Hepatic stellate cell (primary cell): ENCODE measurements around the gene ASTL.

ENCODE experiments used
- DNase-seq: peaks from one replicate; pipeline ENCODE4 v3.0.0; 2011; ENCODE audit warnings: low spot score

Gene ASTL

DNA sequence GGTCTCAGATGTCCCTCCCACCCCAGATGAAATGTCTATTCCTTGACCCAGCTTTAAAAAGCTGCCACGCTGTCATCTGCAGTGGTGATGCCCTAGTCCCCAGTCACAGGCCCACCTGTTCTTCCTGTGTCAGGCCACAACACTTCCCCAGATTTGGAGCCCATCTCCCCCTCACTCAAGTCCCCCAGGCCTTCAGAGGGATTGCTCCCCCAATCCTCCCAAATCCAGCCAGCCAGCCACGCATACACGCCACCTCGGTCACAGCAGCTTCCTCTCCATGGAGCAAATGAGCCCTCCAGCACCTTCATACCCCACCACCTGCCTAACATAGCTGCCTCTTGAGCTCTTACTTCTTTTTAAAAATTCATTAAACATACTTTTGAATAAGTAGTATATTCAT lies 7.8 kb downstream of the ASTL start:
- DNase-seq = no peak

DNA sequence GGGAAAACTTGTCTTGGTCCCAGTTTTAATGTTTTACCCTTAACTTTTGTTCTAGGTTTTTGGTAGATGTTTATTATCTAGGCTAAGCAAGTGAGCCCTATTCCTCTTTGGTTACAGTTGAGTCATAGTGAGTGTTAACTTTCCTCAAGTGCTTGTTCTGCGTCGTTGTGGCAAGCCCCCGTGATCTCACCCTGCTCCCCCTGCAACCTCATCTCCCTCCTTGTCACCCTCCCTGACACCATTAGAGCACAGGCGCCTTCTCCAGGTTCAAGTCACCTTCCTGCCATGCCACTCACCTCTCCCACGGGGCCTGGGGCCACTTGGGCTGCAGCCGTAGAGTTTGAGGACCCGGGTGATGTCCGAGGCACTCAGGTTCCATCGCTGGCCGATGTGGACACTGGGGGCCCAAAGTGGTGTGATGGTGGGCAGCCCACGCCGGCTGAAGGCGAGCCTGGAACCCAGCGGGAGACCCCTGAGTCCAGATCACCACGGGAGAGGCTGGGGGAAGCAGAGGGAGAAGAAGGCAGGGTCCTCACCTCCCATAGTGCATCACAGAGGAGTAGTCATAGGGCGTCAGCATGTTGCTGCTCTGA lies 8.7 kb downstream of the ASTL start:
- DNase-seq = no peak

DNA sequence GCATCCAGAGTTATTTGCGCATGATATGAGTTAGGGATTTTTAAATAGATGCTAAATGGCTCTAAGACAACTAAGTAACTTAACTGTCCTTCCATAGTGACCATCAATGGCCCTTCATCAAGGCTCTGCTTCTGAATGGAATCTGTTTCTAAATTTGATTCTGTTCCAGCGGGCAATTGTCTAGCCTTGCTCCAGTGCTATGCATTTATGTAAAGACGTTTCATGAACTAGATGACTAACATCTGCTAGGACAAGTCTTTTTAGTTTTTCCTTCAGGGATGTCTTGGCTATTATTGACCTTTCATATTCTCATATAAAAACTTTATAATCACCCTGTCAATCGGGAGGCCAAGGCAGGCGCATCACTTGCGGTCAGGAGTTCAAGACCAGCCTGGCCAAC lies 9.8 kb downstream of the ASTL start:
- DNase-seq = no peak

- no peak for DNase-seq
These were observed 13.7 kb downstream of the ASTL start for GRCh38 chr2:96124406-96125265.

- no peak for DNase-seq
These were observed 14.4 kb downstream of the ASTL start for GRCh38 chr2:96123936-96124335.

GRCh38 chr2:96123290-96123689 lies 15.0 kb downstream of the ASTL start:
- DNase-seq = no peak

GRCh38 chr2:96122391-96122790 lies 15.9 kb downstream of the ASTL start:
- no peak for DNase-seq

GRCh38 chr2:96121414-96121813 lies 16.9 kb downstream of the ASTL start:
- no peak for DNase-seq

DNA sequence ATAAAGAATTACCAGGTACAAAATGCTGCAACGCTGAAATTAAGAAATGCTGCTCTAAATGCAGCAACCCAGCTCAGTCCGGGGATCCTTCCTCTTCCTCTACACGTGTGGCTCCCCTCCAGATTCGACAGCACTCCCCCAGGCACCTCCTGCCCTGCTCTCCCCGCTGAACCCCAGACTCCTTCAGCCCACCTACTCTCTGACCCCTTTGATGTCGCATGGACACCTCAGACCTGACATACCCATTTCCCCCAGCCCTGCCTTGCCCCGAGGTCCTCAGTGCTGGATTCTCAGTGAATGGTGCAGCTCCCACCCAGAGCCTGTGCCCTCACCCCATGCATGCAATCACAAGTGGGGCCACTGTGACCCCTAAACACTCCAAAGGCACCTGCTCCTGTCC lies 17.3 kb downstream of the ASTL start:
- DNase-seq = no peak

- no peak for DNase-seq
These were observed 18.1 kb downstream of the ASTL start for GRCh38 chr2:96120091-96120720.

DNA sequence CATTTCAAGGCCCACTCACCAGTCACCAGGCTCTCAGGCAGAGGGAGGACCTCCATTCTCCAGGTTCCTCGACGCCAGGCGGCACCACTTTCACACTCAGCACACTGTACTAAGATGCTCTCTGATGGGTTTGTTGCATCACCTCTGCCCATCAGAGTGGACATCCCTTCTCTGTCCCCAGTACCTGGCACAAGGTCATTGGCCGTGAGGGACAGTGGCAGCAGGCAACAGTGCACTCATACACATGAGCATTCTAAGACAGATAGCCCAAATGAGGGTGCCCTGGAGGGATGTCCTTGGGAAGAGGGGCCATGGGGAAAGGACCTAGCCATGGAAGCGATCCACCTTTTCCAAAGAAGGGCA lies 18.9 kb downstream of the ASTL start:
- no peak for DNase-seq

GRCh38 chr2:96118698-96119388 lies 19.5 kb downstream of the ASTL start:
- no peak for DNase-seq

DNA sequence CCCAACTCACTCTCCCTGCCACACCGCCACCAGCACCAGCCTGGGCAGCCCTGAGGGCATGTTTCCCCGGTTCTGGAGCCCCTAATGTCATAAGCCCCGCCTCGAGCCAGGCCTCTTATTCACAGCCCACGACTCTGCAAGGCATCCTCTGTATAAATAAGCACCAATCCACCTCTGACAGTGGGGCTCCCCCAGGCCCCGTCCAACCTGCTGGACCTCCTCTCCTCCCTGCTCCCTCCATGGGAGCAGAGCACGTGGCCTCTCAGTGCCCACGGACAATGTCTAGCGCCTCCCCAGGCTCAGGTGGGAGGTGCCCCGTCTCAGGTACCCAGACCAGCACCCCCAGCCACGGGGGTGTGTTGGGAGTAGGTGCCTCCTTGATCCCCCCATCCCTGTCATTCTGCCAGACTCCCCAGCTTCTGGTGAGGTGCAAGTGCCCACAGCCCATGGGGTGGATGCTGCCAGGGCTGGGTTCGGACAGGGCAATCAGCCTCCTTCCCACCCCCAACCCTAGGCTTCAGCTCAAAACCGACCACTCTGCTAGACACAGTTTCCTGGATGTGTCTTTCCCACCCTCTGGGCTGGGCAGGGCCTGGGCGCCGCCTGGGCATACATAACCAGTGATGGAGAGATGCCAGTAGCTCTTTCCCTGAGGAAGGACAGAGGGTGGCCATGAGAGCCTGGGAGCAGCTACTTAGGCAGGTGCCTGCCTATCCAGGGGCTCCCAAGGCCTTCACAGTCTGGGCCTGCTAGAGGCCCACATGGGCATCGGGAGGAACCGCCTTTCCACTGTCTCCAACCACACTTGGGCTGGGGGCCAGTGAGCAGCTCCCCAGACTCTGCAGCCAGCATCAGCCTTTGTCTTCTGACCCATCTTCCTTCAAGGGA lies 20.4 kb downstream of the ASTL start:
- no peak for DNase-seq

DNA sequence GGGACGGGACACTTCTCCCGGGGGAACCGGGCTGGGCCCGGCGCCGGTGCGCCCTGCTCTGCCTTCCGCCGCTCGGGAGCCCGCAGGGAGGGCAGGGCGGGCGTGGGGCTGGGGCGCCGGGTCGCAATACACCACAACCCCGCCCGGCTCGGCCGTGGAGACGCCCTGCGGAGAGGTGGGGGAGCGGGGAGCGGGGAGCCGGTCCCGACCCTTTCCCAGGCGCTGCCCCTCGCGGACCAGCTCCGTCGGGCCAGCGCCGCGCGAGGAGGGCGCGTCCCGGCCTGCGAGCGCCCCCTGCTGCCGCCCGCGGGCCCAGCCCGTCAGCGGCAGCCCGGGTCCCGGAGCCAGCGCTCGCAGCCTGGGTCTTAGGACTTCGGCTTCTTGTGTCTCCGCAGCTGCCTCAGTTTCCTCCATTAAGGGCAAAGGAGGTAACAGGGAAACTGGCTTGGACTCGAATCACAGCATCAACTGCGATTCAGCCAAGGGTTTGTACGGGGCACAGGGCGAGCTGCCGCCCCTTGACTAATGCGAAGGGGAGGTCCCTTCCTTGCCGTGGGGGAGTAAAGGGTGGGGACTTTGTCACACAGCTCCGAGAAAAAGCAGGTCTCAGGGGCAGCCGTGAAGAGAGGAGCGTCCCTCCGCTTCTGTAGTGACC lies 21.3 kb downstream of the ASTL start:
- DNase-seq = peak; percentile 92

DNA sequence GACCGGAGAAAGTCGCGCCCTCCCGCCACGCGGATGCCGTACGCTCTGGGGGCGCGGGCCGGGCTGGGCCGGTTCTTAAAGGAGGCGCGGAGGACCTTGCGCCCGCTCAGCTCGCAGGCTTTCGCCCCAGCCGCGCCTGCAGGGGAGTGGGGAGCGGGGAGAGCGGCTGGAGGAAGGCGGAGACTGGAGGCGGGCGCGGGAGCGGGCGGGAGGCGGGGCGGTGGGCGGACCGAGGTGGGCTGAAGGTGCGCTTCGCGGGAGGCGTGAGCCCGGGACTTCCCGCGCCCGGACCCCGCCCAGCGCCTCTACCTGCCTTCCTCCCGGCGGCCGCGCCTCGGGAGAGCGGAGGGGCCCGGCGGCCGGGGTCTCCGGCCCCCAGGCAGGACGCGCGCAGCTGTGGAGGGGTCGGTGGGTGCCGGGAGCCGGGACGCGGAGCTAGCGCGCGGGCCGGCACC lies 21.9 kb downstream of the ASTL start, which contains the start of gene ADRA2B:
TSS of gene ADRA2B (minus strand) at position 148 of the 455 bp plus-strand sequence. CDS start 422 bp downstream, outside the sequence.
- DNase-seq = no peak

- DNase-seq = no peak
These were observed 22.5 kb downstream of the ASTL start for GRCh38 chr2:96115631-96116423.

- no peak for DNase-seq
These were observed 23.3 kb downstream of the ASTL start for GRCh38 chr2:96114903-96115581.

- no peak for DNase-seq
These were observed 23.8 kb downstream of the ASTL start for GRCh38 chr2:96114546-96114902.

GRCh38 chr2:96113951-96114350 lies 24.4 kb downstream of the ASTL start:
- no peak for DNase-seq

DNA sequence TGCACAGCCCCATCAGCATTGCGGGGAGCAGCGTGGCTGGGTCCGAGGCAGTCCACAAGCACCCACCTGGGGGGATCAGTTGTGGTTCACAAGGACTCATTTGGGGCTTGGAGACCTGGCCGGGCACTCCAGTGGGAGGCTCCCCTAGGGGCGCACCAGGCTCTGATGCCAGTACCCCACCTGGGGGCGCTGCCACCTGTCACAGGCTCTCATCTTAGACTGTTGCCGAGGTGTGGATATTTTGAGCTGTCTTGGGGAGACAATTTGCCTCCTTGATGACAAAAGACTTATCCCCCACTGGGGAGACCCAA lies 25.0 kb downstream of the ASTL start:
- DNase-seq = no peak
